IPS-18a (cell line): ENCODE measurements around the gene SAMD14.
A peak's percentile ranks its signal among the peaks of the same experiment; 100 is the strongest.

ENCODE experiments used
- H3K27ac ChIP-seq: one replicate; pipeline ENCODE4 v1.5.1; 2013; ENCODE audit warnings: low read length
- H3K27me3 ChIP-seq: one replicate; pipeline ENCODE4 v1.6.1; 2013; ENCODE audit warnings: mild to moderate bottlenecking, low read length; ENCODE audit not compliant: control insufficient read depth, insufficient read depth
- H3K36me3 ChIP-seq: one replicate; pipeline ENCODE4 v1.6.1; 2013; ENCODE audit warnings: low read depth, low read length; ENCODE audit not compliant: control insufficient read depth
- H3K4me1 ChIP-seq: one replicate; pipeline ENCODE4 v1.6.1; 2013; ENCODE audit warnings: low read depth, low read length; ENCODE audit not compliant: control insufficient read depth
- H3K4me3 ChIP-seq: one replicate; pipeline ENCODE4 v1.5.1; 2013; ENCODE audit warnings: low read length
- H3K9ac ChIP-seq: one replicate; pipeline ENCODE4 v1.6.1; 2013; ENCODE audit warnings: mild to moderate bottlenecking, low read length, moderate library complexity
- H3K9me3 ChIP-seq: one replicate; pipeline ENCODE4 v1.6.1; 2013; ENCODE audit warnings: low read depth, low read length; ENCODE audit not compliant: control insufficient read depth

Gene SAMD14

DNA sequence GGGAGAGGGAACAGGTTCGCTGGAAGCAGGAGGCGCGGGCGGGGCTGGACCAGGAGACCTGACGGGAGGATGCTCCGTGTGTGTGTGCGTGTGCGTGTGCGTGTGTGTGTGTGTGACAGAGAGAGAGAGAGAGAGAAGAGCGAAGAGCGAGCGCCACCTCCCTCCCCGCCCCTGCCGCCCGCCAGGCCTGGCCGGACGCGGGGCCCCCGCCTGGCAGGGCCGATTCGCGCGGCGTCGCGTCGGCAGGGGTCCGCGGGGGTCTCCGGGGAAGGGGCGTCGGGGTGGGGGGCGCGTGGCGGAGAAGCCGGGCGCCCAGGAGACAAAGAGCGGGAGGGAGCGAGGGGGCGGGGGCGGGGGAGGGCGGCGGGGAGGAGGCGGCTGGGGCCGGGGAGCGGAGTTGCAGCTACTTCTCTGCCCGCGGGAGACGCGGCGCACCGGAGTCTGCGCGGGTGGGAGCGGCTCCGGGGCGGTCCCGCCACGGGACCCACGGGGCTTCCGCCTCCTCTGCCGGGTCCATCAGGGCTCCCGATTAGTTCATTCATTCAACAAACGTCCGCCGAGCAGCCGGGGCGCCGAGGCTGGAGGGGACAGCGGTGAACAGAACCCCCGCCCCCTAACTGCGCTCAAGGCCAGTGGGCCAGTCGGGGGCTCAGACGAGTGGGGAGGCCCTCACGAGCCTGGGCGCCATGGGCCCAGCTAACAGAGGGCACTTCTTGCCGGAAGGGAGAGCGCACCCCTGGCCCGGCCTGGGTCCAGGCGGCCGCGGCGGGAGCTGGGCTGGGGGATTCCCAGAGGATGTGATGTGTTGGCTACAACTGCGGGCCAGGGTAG lies at the start of gene SAMD14:
TSS of gene SAMD14 (minus strand) at position 433 of the 831 bp plus-strand sequence. CDS start 5,201 bp downstream, outside the sequence.
- H3K27ac ChIP-seq = no peak within 1 kb of the TSS
- H3K27me3 ChIP-seq = peaks cover 22% of the 10 kb centered on the region
- H3K36me3 ChIP-seq = no peaks in the 10 kb centered on the region
- H3K9me3 ChIP-seq = no peaks in the 10 kb centered on the region
- no peak within 1 kb of the TSS for H3K9ac ChIP-seq
- peaks cover 28% of the 10 kb centered on the region for H3K4me1 ChIP-seq
- peak within 1 kb of the TSS; percentile 61 for H3K4me3 ChIP-seq

DNA sequence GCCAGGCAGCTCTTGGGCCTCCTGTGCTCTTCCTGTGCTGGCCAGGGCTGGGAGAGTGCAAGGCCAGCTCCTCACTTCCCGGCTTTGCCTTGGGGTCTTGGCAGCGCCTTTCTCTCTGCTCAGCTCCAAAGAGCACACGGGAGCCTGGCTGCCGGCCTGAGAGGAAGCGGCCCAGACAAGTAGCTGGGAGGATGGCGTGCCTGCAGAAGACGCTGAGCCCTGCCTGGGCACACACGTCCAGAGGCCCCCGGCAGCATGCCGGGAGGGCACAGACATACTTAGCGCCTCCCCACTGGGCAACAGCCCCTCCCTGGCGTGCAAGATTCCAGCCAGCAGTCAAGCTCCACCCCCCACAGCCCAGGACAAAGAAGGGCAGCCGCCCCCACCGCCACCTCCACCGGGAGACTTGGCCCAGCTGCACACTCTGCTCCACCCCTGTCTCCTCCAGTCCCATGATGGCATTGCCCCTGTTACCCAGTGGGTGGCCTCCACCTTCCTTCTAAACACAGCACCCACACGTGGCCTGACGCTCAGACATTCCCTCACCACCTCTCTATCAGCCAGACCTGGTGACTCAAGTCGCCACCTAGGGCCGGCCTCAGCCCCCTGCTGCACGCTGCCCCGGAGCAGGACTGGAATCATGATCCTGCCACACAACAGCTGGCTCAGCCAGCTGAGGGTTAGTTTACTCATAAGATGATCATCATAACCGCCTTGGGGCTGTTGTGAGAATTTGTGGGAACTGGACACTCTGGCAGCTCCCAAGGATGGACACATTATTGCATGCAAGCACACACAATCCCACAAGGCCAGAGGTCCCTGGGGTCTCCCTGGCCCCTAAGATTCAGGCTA lies 48.2 kb upstream of the SAMD14 start:
- Histone ChIP-seq H3K36me3 (no peaks in the 10 kb centered on the region), H3K4me1 (peaks cover 19% of the 10 kb centered on the region), H3K9me3 (no peaks in the 10 kb centered on the region), H3K9ac (peak overlapping the region; percentile 31), H3K27me3 (peaks cover 5% of the 10 kb centered on the region), H3K27ac (no peak overlapping the region), H3K4me3 (peak overlapping the region; percentile 36)

DNA sequence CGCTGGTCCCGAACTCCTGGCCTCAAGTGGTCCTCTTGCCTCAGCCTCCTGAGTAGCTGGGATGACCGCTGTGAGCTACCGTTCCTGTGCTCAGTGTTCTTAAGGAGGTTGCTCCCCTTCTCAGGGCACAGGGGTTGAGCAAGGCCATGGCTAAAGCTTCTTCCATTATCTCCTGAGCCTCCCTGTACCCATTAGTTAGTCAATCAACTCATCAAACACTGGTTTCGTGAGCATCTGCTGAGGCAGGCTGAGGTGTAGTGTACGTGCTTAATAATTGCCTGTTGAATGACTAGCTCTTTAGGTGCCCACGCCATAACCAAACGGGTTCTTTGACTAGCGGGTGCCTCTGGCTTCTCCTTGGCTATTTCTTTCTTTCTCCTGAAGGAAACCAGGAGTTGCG lies 47.5 kb upstream of the SAMD14 start:
- Histone ChIP-seq H3K9me3 (no peaks in the 10 kb centered on the region), H3K27me3 (peaks cover 5% of the 10 kb centered on the region), H3K4me3 (peak overlapping the region; percentile 36), H3K36me3 (no peaks in the 10 kb centered on the region), H3K27ac (no peak overlapping the region), H3K4me1 (peaks cover 19% of the 10 kb centered on the region), H3K9ac (no peak overlapping the region)

DNA sequence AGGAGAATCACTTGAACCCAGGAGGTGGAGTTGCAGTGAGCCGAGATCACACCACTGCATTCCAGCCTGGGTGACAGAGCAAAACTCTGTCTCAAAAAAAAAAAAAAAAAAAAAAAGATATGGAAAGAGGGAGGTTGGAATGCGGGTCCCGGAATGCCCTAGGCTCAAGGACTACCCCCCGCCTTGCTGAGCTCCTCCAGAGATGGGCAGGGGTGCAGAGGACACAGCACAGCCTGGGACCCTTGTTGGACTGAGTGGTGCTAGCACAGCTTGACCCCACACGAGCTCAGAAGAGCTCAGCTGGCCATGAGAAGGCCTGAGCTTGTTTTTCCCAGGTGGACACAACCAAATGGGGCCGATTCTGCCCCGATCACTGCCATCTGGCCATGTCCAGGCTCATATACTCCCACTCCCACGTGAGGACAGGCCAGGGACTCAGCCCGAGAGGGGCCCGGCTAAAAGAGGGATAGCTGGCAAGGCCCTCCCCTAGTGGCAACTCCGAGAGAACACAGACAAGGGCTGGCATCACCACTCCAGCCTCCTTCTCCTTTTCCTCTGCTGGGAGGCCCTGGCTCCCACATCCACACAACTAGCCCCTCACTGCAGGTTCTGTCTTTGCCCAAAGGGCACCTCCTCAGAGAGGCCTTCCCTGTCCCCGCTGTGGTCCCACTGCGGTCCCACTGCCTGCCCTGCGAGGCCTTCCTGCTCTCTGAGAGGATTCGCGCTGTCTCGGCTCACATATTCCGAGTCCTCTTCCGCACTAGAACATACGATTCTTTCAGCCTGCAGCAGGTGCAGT lies 46.8 kb upstream of the SAMD14 start:
- peaks cover 5% of the 10 kb centered on the region for H3K27me3 ChIP-seq
- H3K4me1 ChIP-seq = peaks cover 19% of the 10 kb centered on the region
- H3K36me3 ChIP-seq = no peaks in the 10 kb centered on the region
- H3K27ac ChIP-seq = no peak overlapping the region
- no peak overlapping the region for H3K9ac ChIP-seq
- H3K4me3 ChIP-seq = no peak overlapping the region
- no peaks in the 10 kb centered on the region for H3K9me3 ChIP-seq

DNA sequence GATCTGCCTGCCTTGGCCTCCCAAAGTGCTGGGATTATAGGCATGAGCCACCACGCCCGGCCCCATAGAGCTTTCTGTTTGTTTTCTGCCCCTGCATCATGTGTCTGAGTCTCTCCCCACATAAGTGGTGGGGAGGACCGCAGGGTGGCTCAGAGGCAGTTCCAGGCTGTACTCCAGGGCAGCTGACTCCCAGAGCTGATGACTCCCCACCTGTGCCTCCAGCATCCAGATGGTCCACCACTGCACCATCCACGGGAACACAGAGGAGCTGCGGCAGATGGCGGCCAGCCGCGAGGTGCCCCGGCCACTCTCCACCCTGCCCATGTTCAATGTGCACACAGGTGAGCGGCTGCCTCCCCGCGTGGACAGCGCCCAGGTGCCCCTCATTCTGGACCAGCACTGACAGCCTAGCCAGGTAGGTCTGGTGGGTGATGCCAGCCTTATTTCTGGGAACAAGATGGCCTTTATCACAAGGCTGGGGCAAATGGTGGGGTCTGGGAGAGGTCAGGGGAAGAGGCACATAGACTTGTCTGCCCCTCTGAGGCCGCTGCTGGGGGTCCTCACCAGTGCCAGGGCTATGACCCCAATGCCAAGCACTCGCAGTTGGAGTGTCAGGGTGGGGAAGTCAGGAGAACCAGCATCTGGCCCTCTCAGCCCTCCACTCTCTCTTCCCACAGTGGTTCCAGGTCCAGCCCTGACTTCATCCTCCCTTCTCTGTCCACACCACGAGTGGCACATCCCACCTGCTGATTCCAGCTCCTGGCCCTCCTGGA lies 45.3 kb upstream of the SAMD14 start:
- H3K9me3 ChIP-seq = no peaks in the 10 kb centered on the region
- H3K36me3 ChIP-seq = no peaks in the 10 kb centered on the region
- no peak overlapping the region for H3K9ac ChIP-seq
- no peak overlapping the region for H3K4me3 ChIP-seq
- H3K27me3 ChIP-seq = peaks cover 5% of the 10 kb centered on the region
- peaks cover 19% of the 10 kb centered on the region for H3K4me1 ChIP-seq
- no peak overlapping the region for H3K27ac ChIP-seq

DNA sequence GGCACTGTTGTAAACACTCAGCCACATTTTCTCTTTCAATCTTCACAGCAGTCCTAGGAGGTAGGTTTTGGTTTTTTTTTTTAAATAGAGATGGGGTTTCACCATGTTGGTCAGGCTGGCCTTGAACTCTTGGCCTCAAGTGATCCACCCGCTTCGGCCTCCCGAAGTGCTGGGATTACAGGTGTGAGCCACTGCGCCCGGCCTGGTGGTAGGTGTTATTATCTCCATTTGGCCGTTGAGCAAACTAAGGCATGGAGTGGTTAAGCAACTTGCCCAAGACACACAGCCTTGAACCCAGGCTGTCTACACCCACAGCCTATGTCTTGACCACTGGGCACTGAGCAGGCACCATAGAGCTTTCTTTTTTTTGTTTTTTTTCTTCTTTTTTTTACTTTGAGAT lies 44.5 kb upstream of the SAMD14 start:
- H3K9me3 ChIP-seq = no peaks in the 10 kb centered on the region
- H3K4me3 ChIP-seq = no peak overlapping the region
- no peak overlapping the region for H3K27ac ChIP-seq

DNA sequence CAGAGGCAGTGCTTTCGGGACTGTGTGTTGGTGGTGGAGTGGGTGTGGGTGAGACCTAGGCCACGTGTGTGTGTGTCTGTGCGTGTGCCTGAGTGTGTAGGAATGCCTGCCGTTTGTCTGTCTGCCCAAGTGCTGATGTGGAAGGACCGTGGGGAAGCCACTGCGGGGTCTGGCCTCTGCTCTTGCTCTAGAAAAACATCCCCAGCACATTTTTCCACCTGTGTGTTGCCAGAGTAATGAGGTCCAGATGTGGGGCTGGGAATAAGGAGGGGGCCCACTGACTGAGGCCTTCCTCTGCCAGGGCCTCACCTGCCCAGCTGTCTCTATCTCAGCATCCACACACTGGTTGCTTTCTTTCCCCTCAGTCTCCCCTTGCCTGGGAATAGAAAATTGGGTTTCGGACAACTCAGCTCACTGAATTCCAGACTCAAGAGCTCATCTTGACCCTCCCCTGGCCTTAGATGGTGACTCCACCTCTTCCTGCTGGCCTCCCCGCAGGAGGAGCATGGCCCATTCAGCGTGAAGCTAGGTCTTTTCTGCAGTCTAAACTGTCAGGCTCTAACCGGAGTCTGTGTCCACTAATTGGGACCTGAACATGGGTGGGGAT lies 43.5 kb upstream of the SAMD14 start:
- no peak overlapping the region for H3K9ac ChIP-seq
- H3K4me1 ChIP-seq = peaks cover 17% of the 10 kb centered on the region
- no peaks in the 10 kb centered on the region for H3K9me3 ChIP-seq
- no peaks in the 10 kb centered on the region for H3K36me3 ChIP-seq
- no peak overlapping the region for H3K27ac ChIP-seq
- no peak overlapping the region for H3K4me3 ChIP-seq
- peaks cover 5% of the 10 kb centered on the region for H3K27me3 ChIP-seq

More for the DNA sequence above, 44.5 kb upstream of the SAMD14 start:
- Histone ChIP-seq H3K4me1 (peaks cover 19% of the 10 kb centered on the region), H3K27me3 (peaks cover 5% of the 10 kb centered on the region), H3K36me3 (no peaks in the 10 kb centered on the region), H3K9ac (no peak overlapping the region)

DNA sequence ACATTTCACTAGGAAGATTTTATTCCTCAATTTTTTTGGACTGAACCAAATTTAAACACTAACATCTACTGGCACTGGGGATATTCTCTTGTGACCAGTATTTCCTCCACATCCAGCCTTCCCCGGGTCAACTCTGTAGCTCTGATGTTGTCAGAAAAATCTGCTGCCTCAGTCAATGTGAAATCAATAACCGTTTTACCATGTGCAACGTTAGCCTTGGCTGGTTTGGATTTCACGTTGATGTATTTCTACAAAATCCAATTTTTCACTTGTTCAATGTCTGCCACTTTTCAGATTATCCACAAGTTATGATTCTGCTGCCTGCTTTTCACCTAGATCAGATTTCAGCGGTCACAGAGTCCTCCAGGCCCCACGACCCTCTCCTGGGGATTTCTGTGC lies 43.0 kb upstream of the SAMD14 start:
- H3K4me3 ChIP-seq = no peak overlapping the region
- H3K4me1 ChIP-seq = peaks cover 12% of the 10 kb centered on the region
- H3K27ac ChIP-seq = no peak overlapping the region
- no peak overlapping the region for H3K9ac ChIP-seq
- peaks cover 5% of the 10 kb centered on the region for H3K27me3 ChIP-seq
- no peaks in the 10 kb centered on the region for H3K9me3 ChIP-seq
- H3K36me3 ChIP-seq = no peaks in the 10 kb centered on the region

DNA sequence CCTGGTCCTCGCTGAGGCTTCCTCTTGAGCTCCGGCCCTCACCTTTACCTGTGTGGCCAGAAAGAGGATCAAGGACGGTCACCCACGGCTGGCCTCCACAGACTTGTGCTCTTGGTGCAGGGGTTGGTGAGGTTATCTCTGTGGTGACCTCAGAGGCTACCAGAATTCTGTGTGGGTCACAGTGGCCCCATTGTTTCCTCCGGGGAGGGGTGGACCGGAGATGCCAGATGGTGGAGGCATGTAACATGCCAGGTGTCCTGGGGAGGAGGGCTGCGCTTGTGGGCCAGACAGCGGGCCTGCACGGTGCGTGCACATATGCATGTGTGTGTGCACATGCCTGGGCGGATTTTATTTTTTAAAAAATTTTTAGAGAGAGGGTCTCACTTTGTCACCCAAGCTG lies 42.2 kb upstream of the SAMD14 start:
- Histone ChIP-seq H3K4me1 (peaks cover 8% of the 10 kb centered on the region), H3K36me3 (no peaks in the 10 kb centered on the region), H3K27me3 (no peaks in the 10 kb centered on the region), H3K9me3 (no peaks in the 10 kb centered on the region), H3K9ac (no peak overlapping the region), H3K27ac (no peak overlapping the region), H3K4me3 (no peak overlapping the region)

DNA sequence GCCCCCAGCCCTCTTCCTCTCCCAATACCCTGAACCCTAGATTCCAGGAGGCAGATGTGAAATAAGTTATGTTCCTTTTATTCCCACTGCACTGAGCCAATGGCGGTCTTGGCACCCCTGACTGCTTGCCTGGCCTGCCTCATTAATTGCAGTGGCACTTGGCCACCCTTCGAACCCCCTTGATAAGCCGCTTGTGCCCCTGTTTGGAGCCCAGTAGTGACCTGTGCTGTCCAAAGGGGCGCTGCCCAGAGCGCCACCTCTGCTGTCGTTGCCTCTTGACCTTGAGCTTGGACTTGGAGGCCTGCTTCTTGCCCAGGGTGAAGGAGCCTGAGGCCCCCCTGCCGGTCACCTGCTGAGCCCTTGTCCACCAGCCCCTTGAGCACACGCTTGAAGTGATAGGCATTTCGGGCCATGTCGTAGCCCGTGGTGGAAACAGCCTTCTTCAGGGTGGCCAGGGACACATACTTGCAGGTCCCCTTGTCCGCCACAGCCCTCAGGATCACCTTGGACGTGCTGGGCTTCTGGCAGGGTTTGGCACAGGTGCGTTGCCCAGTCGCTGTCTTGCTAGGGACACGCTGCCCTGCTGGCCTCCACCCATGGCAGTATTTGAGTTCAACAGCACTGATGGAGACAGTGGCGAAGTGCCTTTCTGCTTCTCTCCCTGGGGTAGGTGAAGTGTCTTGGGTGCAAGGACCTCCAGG lies 41.6 kb upstream of the SAMD14 start:
- H3K4me1 ChIP-seq = peaks cover 8% of the 10 kb centered on the region
- no peak overlapping the region for H3K4me3 ChIP-seq
- no peaks in the 10 kb centered on the region for H3K36me3 ChIP-seq
- H3K9ac ChIP-seq = no peak overlapping the region
- no peaks in the 10 kb centered on the region for H3K9me3 ChIP-seq
- no peak overlapping the region for H3K27ac ChIP-seq
- H3K27me3 ChIP-seq = no peaks in the 10 kb centered on the region
